ENCODE results near the gene ITGA7. TPM values are rescaled to one million over a fixed set of nuclear protein-coding genes. Genes with fewer than 3 reads are reported as not detected.

The ITGA7 gene
- total RNA-seq, 1 experiment from 2014 or later = 96.2 TPM

DNA sequence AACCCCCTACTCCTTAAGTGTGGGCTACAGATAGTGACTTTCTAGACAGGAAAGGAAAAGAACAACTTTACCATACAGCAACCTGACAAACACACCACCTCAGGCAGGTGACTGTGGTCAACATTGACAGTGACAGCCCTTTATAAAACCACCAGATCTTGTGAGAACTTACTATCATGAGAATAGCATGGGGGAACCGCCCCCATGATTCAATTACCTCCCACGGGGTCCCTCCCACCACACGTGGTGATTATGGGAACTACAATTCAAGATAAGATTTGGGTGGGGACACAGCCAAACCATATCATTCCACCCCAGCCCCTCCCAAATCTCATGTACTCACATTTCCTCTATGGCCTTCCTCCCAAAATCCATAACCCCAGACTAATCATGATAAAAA, 54.7 kb downstream of the ITGA7 start:
- Mint-ChIP-seq H3K27me3 (ENCODE audit: low read depth) (peaks cover 15% of the 10 kb centered on the region), H3K27ac (no peak overlapping the region), H3K9me3 (peaks cover 35% of the 10 kb centered on the region), H3K36me3 (peaks cover 23% of the 10 kb centered on the region), H3K4me1 (peaks cover 8% of the 10 kb centered on the region), H3K4me3 (no peak overlapping the region)
- DNase-seq (ENCODE audit: low spot score) (no peak), ATAC-seq (no peak)
- CTCF ChIA-PET = no interaction called here
- no peak for TF ChIP-seq NFYB (CRISPR knock-in tag; conservative IDR thresholded peaks at IDR 0.05; ENCODE audit: low read depth)
- TF ChIP-seq, protein P1, sequence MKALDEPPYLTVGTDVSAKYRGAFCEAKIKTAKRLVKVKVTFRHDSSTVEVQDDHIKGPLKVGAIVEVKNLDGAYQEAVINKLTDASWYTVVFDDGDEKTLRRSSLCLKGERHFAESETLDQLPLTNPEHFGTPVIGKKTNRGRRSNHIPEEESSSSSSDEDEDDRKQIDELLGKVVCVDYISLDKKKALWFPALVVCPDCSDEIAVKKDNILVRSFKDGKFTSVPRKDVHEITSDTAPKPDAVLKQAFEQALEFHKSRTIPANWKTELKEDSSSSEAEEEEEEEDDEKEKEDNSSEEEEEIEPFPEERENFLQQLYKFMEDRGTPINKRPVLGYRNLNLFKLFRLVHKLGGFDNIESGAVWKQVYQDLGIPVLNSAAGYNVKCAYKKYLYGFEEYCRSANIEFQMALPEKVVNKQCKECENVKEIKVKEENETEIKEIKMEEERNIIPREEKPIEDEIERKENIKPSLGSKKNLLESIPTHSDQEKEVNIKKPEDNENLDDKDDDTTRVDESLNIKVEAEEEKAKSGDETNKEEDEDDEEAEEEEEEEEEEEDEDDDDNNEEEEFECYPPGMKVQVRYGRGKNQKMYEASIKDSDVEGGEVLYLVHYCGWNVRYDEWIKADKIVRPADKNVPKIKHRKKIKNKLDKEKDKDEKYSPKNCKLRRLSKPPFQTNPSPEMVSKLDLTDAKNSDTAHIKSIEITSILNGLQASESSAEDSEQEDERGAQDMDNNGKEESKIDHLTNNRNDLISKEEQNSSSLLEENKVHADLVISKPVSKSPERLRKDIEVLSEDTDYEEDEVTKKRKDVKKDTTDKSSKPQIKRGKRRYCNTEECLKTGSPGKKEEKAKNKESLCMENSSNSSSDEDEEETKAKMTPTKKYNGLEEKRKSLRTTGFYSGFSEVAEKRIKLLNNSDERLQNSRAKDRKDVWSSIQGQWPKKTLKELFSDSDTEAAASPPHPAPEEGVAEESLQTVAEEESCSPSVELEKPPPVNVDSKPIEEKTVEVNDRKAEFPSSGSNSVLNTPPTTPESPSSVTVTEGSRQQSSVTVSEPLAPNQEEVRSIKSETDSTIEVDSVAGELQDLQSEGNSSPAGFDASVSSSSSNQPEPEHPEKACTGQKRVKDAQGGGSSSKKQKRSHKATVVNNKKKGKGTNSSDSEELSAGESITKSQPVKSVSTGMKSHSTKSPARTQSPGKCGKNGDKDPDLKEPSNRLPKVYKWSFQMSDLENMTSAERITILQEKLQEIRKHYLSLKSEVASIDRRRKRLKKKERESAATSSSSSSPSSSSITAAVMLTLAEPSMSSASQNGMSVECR (CRISPR knock-in tag; IDR thresholded peaks at IDR 0.05; ENCODE audit: borderline replicate concordance) = no peak
- no peak for TF ChIP-seq JUN (CRISPR knock-in tag; IDR thresholded peaks at IDR 0.05)
- TF ChIP-seq MYBL2 (CRISPR knock-in tag; IDR thresholded peaks at IDR 0.05) = no peak
- TF ChIP-seq, protein P2, sequence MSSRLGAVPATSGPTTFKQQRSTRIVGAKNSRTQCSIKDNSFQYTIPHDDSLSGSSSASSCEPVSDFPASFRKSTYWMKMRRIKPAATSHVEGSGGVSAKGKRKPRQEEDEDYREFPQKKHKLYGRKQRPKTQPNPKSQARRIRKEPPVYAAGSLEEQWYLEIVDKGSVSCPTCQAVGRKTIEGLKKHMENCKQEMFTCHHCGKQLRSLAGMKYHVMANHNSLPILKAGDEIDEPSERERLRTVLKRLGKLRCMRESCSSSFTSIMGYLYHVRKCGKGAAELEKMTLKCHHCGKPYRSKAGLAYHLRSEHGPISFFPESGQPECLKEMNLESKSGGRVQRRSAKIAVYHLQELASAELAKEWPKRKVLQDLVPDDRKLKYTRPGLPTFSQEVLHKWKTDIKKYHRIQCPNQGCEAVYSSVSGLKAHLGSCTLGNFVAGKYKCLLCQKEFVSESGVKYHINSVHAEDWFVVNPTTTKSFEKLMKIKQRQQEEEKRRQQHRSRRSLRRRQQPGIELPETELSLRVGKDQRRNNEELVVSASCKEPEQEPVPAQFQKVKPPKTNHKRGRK (CRISPR knock-in tag; IDR thresholded peaks at IDR 0.05; ENCODE audit: borderline replicate concordance) = no peak
- no peak for TF ChIP-seq TP53 (CRISPR knock-in tag; IDR thresholded peaks at IDR 0.05)
- no peak for TF ChIP-seq FOXK1 (CRISPR knock-in tag; IDR thresholded peaks at IDR 0.05)
- POLR2A ChIA-PET = no interaction called here

DNA sequence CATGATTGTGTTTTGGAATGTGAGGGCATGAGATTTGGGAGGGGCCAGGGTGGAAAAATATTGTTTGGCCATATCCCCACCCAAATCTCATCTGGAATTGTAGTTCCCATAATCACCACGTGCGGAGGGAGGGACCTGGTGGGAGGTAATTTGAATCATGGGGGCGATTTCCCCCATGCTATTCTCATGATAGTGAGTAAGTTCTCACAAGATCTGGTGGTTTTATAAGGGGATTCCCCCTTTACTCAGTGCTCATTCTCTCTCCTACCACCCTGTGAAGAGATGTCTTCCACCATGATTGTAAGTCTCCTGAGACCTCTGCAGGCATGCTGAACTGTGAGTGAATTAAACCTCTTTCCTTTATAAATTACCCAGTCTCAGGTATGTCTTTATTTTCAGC, 55.4 kb downstream of the ITGA7 start:
- ChIA-PET CTCF (no interaction called here), POLR2A (no interaction called here)
- no peak for DNase-seq (ENCODE audit: low spot score)
- ATAC-seq = no peak
- Mint-ChIP-seq H3K27ac (no peak overlapping the region), H3K27me3 (ENCODE audit: low read depth) (peaks cover 13% of the 10 kb centered on the region), H3K9me3 (peaks cover 35% of the 10 kb centered on the region), H3K4me1 (peaks cover 8% of the 10 kb centered on the region), H3K36me3 (peaks cover 23% of the 10 kb centered on the region), H3K4me3 (no peak overlapping the region)
- no peak for TF ChIP-seq CREB1 (CRISPR knock-in tag; IDR thresholded peaks at IDR 0.05)
- TF ChIP-seq ZNF671 (CRISPR knock-in tag; IDR thresholded peaks at IDR 0.05) = no peak
- TF ChIP-seq, protein P3, sequence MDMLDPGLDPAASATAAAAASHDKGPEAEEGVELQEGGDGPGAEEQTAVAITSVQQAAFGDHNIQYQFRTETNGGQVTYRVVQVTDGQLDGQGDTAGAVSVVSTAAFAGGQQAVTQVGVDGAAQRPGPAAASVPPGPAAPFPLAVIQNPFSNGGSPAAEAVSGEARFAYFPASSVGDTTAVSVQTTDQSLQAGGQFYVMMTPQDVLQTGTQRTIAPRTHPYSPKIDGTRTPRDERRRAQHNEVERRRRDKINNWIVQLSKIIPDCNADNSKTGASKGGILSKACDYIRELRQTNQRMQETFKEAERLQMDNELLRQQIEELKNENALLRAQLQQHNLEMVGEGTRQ (CRISPR knock-in tag; IDR thresholded peaks at IDR 0.05) = no peak
- TF ChIP-seq, protein P4, sequence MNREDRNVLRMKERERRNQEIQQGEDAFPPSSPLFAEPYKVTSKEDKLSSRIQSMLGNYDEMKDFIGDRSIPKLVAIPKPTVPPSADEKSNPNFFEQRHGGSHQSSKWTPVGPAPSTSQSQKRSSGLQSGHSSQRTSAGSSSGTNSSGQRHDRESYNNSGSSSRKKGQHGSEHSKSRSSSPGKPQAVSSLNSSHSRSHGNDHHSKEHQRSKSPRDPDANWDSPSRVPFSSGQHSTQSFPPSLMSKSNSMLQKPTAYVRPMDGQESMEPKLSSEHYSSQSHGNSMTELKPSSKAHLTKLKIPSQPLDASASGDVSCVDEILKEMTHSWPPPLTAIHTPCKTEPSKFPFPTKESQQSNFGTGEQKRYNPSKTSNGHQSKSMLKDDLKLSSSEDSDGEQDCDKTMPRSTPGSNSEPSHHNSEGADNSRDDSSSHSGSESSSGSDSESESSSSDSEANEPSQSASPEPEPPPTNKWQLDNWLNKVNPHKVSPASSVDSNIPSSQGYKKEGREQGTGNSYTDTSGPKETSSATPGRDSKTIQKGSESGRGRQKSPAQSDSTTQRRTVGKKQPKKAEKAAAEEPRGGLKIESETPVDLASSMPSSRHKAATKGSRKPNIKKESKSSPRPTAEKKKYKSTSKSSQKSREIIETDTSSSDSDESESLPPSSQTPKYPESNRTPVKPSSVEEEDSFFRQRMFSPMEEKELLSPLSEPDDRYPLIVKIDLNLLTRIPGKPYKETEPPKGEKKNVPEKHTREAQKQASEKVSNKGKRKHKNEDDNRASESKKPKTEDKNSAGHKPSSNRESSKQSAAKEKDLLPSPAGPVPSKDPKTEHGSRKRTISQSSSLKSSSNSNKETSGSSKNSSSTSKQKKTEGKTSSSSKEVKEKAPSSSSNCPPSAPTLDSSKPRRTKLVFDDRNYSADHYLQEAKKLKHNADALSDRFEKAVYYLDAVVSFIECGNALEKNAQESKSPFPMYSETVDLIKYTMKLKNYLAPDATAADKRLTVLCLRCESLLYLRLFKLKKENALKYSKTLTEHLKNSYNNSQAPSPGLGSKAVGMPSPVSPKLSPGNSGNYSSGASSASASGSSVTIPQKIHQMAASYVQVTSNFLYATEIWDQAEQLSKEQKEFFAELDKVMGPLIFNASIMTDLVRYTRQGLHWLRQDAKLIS (CRISPR knock-in tag; IDR thresholded peaks at IDR 0.05; ENCODE audit: borderline replicate concordance) = no peak
- TF ChIP-seq, protein P2 (CRISPR knock-in tag; IDR thresholded peaks at IDR 0.05; ENCODE audit: borderline replicate concordance) = no peak
- TF ChIP-seq SOX15 (CRISPR knock-in tag; IDR thresholded peaks at IDR 0.05) = no peak
- TF ChIP-seq, protein P5, sequence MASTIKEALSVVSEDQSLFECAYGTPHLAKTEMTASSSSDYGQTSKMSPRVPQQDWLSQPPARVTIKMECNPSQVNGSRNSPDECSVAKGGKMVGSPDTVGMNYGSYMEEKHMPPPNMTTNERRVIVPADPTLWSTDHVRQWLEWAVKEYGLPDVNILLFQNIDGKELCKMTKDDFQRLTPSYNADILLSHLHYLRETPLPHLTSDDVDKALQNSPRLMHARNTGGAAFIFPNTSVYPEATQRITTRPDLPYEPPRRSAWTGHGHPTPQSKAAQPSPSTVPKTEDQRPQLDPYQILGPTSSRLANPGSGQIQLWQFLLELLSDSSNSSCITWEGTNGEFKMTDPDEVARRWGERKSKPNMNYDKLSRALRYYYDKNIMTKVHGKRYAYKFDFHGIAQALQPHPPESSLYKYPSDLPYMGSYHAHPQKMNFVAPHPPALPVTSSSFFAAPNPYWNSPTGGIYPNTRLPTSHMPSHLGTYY (CRISPR knock-in tag; IDR thresholded peaks at IDR 0.05) = no peak
- TF ChIP-seq, protein P6, sequence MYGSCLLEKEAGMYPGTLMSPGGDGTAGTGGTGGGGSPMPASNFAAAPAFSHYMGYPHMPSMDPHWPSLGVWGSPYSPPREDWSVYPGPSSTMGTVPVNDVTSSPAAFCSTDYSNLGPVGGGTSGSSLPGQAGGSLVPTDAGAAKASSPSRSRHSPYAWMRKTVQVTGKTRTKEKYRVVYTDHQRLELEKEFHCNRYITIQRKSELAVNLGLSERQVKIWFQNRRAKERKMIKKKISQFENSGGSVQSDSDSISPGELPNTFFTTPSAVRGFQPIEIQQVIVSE (CRISPR knock-in tag; IDR thresholded peaks at IDR 0.05; ENCODE audit: borderline replicate concordance) = no peak
- TF ChIP-seq, protein P1 (CRISPR knock-in tag; IDR thresholded peaks at IDR 0.05; ENCODE audit: borderline replicate concordance) = no peak
